Activated CD4-positive, alpha-beta T cell treated with anti-CD3 and anti-CD28 coated beads, Interleukin-2, amount 10 ng/mL, durations not matched to agents 7 days and 5 days (primary cell): ENCODE data around the gene SLC30A10. TPM values are rescaled to one million over a fixed set of nuclear protein-coding genes. Genes with fewer than 3 reads are reported as not detected.
A peak's percentile ranks its signal among the peaks of the same experiment; 100 is the strongest.
"Not testable (repeated sequence)": the region's sequence is repeated elsewhere in the genome, so short reads cannot be mapped to it uniquely, and the experiment has no call there.

ENCODE experiments used
- CTCF ChIA-PET: fragments of 350-600 bp; sonication (Branson Sonifier 250); formaldehyde crosslinking; loops from one replicate; lab custom pipeline; 2021; ENCODE audit warnings: antibody characterized with exemption; lab: Charles Lee
- POLR2A ChIA-PET: fragments of 350-600 bp; sonication (Branson Sonifier 250); formaldehyde crosslinking; loops from one replicate; lab custom pipeline; 2021; ENCODE audit warnings: antibody characterized with exemption; lab: Charles Lee
- DNase-seq: peaks from one replicate; pipeline ENCODE4 v3.0.0-alpha.2; 2020
- H3K27ac Mint-ChIP-seq: one replicate; pipeline ENCODE4 v1.8.0; 2021; ENCODE audit warnings: mild to moderate bottlenecking, moderate library complexity, mixed read lengths
- H3K27me3 Mint-ChIP-seq: one replicate; pipeline ENCODE4 v1.8.0; 2021; ENCODE audit warnings: mixed read lengths
- H3K36me3 Mint-ChIP-seq: one replicate; pipeline ENCODE4 v1.8.0; 2021; ENCODE audit warnings: low read depth, mixed read lengths
- H3K4me1 Mint-ChIP-seq: one replicate; pipeline ENCODE4 v1.8.0; 2021; ENCODE audit warnings: mixed read lengths
- H3K4me3 Mint-ChIP-seq: one replicate; pipeline ENCODE4 v1.8.0; 2021; ENCODE audit warnings: mild to moderate bottlenecking, moderate library complexity, mixed read lengths
- H3K9me3 Mint-ChIP-seq: one replicate; pipeline ENCODE4 v1.8.0; 2021; ENCODE audit warnings: mixed read lengths
- total RNA-seq, 2 experiments: library from RNA; stranded (reverse); gene quantifications; one replicate each; pipeline ENCODE4 v1.2.3, GENCODE V29; 2021

Gene SLC30A10
- total RNA-seq, 2 experiments from 2014 or later = not detected

DNA sequence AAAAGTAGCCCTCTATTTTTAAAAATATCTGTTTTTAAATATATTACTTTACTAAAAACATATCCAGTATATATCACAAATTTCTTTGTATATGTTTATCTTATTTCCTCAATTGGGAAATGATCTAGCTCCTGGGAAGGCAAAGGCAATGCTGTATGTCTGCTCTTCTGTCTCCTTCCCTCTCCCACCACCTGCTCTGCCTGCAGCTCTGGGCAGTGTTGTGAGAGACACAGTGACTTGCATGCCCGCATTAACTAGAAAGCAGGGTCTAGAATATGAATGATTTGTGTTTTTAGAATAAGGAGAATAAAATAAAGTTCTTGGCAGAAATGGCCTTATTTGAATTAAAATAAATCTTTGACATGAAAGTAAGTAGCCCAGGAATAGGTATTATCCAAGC lies 11.1 kb downstream of the SLC30A10 start:
- CTCF ChIA-PET = interaction anchor here (0.6 to 1.4 kb wide), 4 partner anchors 9 to 314 kb away, joined by 3 to 5 read pairs (median 4); partner anchors contain the start of gene EPRS1
- no peaks in the 10 kb centered on the region for H3K4me1 Mint-ChIP-seq

GRCh38 chr1:219916257-219916656 lies 12.1 kb downstream of the SLC30A10 start:
- POLR2A ChIA-PET = no interaction called here
- no peak for DNase-seq
- CTCF ChIA-PET = no interaction called here
- Mint-ChIP-seq H3K36me3 (no peaks in the 10 kb centered on the region), H3K4me1 (no peaks in the 10 kb centered on the region), H3K9me3 (no peaks in the 10 kb centered on the region), H3K27ac (no peak overlapping the region), H3K27me3 (peaks cover 5% of the 10 kb centered on the region), H3K4me3 (no peak overlapping the region)

More for the DNA sequence above, 11.1 kb downstream of the SLC30A10 start:
- no peak overlapping the region for H3K4me3 Mint-ChIP-seq
- peaks cover 5% of the 10 kb centered on the region for H3K27me3 Mint-ChIP-seq
- H3K9me3 Mint-ChIP-seq = no peaks in the 10 kb centered on the region
- DNase-seq = no peak
- H3K27ac Mint-ChIP-seq = no peak overlapping the region
- H3K36me3 Mint-ChIP-seq = no peaks in the 10 kb centered on the region
- POLR2A ChIA-PET = no interaction called here

GRCh38 chr1:219913005-219913770 lies 15.2 kb downstream of the SLC30A10 start:
- H3K4me3 Mint-ChIP-seq = no peak overlapping the region
- H3K27ac Mint-ChIP-seq = no peak overlapping the region
- no peak for DNase-seq
- ChIA-PET CTCF (no interaction called here), POLR2A (no interaction called here)
- no peaks in the 10 kb centered on the region for H3K36me3 Mint-ChIP-seq
- no peaks in the 10 kb centered on the region for H3K9me3 Mint-ChIP-seq
- no peaks in the 10 kb centered on the region for H3K4me1 Mint-ChIP-seq
- H3K27me3 Mint-ChIP-seq = peaks cover 5% of the 10 kb centered on the region

GRCh38 chr1:219910716-219911115 lies 17.6 kb downstream of the SLC30A10 start:
- H3K4me3 Mint-ChIP-seq = no peak overlapping the region
- CTCF ChIA-PET = no interaction called here
- DNase-seq = no peak
- no peaks in the 10 kb centered on the region for H3K9me3 Mint-ChIP-seq
- no peaks in the 10 kb centered on the region for H3K36me3 Mint-ChIP-seq
- H3K4me1 Mint-ChIP-seq = peaks cover 5% of the 10 kb centered on the region
- H3K27me3 Mint-ChIP-seq = peaks cover 5% of the 10 kb centered on the region
- POLR2A ChIA-PET = no interaction called here
- H3K27ac Mint-ChIP-seq = no peak overlapping the region

- no peaks in the 10 kb centered on the region for H3K36me3 Mint-ChIP-seq
- POLR2A ChIA-PET = no interaction called here
- no peak for DNase-seq
- CTCF ChIA-PET = interaction anchor here (1.0 kb wide), 1 partner anchor 75 kb away, joined by 4 read pairs; no protein-coding TSS in a partner anchor
- H3K4me1 Mint-ChIP-seq = peaks cover 5% of the 10 kb centered on the region
- no peaks in the 10 kb centered on the region for H3K9me3 Mint-ChIP-seq
- peaks cover 5% of the 10 kb centered on the region for H3K27me3 Mint-ChIP-seq
- no peak overlapping the region for H3K27ac Mint-ChIP-seq
- no peak overlapping the region for H3K4me3 Mint-ChIP-seq
These were observed 18.9 kb downstream of the SLC30A10 start for GRCh38 chr1:219909476-219909875.

DNA sequence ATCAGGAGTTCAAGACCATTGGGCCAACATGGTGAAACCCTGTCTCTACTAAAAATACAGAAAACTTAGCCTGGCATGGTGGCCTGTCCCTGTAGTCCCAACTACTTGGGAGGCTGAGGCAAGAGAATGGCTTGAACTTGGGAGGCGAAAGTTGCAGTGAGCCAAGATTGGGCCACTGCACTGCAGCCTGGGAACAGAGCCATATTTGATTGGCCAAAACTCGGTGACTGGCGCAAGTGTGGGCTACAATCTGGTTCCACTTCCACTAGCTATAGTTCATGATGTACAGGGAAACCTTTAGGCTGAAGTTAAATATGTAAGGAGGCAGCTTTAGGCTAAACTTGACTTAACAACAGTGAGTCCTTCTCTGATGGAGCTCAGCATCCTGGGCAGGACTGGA lies 20.2 kb downstream of the SLC30A10 start:
- no peaks in the 10 kb centered on the region for H3K9me3 Mint-ChIP-seq
- H3K27ac Mint-ChIP-seq = no peak overlapping the region
- H3K36me3 Mint-ChIP-seq = no peaks in the 10 kb centered on the region
- no peak overlapping the region for H3K4me3 Mint-ChIP-seq
- DNase-seq = no peak
- H3K4me1 Mint-ChIP-seq = peaks cover 5% of the 10 kb centered on the region
- ChIA-PET POLR2A (no interaction called here), CTCF (interaction anchor here (1.3 kb wide), 1 partner anchor 9 kb away, joined by 4 read pairs; no protein-coding TSS in a partner anchor)
- H3K27me3 Mint-ChIP-seq = peaks cover 5% of the 10 kb centered on the region

DNA sequence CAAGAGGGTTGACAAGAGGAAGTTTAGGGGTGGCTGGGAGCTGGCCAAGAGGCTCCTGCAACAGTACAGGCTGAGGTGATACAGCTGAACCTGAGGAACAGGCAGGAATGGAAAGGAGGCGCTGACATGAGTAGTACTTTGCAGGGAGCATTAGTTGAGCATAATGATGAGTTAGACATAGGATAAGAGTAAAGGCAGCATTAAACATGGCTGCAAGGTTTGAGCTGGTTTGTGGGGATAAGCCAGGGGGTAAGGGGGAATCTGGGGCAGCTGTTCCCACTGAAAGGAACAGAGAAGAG lies 20.6 kb downstream of the SLC30A10 start:
- Mint-ChIP-seq H3K9me3 (no peaks in the 10 kb centered on the region), H3K27ac (no peak overlapping the region), H3K36me3 (no peaks in the 10 kb centered on the region), H3K27me3 (peaks cover 5% of the 10 kb centered on the region), H3K4me1 (peaks cover 5% of the 10 kb centered on the region), H3K4me3 (no peak overlapping the region)
- ChIA-PET POLR2A (no interaction called here), CTCF (interaction anchor here (1.3 kb wide), 1 partner anchor 10 kb away, joined by 4 read pairs; no protein-coding TSS in a partner anchor)
- no peak for DNase-seq

- no peak overlapping the region for H3K4me3 Mint-ChIP-seq
- DNase-seq = no peak
- CTCF ChIA-PET = no interaction called here
- H3K36me3 Mint-ChIP-seq = no peaks in the 10 kb centered on the region
- peaks cover 5% of the 10 kb centered on the region for H3K4me1 Mint-ChIP-seq
- H3K27me3 Mint-ChIP-seq = peaks cover 3% of the 10 kb centered on the region
- H3K27ac Mint-ChIP-seq = peak overlapping the region; percentile 52
- no peaks in the 10 kb centered on the region for H3K9me3 Mint-ChIP-seq
- POLR2A ChIA-PET = no interaction called here
These were observed 21.2 kb downstream of the SLC30A10 start for GRCh38 chr1:219906924-219907771.

- H3K36me3 Mint-ChIP-seq, CTCF ChIA-PET, DNase-seq, H3K4me1 Mint-ChIP-seq, H3K27ac Mint-ChIP-seq, POLR2A ChIA-PET, H3K9me3 Mint-ChIP-seq, H3K4me3 Mint-ChIP-seq, H3K27me3 Mint-ChIP-seq: not testable (repeated sequence)
These were observed 21.8 kb downstream of the SLC30A10 start for GRCh38 chr1:219906565-219906923.

GRCh38 chr1:219905524-219905923 lies 22.8 kb downstream of the SLC30A10 start:
- H3K27ac Mint-ChIP-seq = no peak overlapping the region
- ChIA-PET CTCF (no interaction called here), POLR2A (no interaction called here)
- no peaks in the 10 kb centered on the region for H3K36me3 Mint-ChIP-seq
- no peaks in the 10 kb centered on the region for H3K9me3 Mint-ChIP-seq
- no peak overlapping the region for H3K4me3 Mint-ChIP-seq
- peaks cover 5% of the 10 kb centered on the region for H3K4me1 Mint-ChIP-seq
- H3K27me3 Mint-ChIP-seq = peaks cover 2% of the 10 kb centered on the region
- no peak for DNase-seq

GRCh38 chr1:219904934-219905333 lies 23.4 kb downstream of the SLC30A10 start:
- Mint-ChIP-seq H3K27me3 (no peaks in the 10 kb centered on the region), H3K36me3 (no peaks in the 10 kb centered on the region), H3K9me3 (no peaks in the 10 kb centered on the region), H3K27ac (no peak overlapping the region), H3K4me3 (no peak overlapping the region), H3K4me1 (peaks cover 5% of the 10 kb centered on the region)
- POLR2A ChIA-PET = no interaction called here
- DNase-seq = no peak
- CTCF ChIA-PET = no interaction called here

GRCh38 chr1:219903353-219903871 lies 24.9 kb downstream of the SLC30A10 start:
- H3K27me3 Mint-ChIP-seq = no peaks in the 10 kb centered on the region
- H3K36me3 Mint-ChIP-seq = no peaks in the 10 kb centered on the region
- POLR2A ChIA-PET = no interaction called here
- H3K27ac Mint-ChIP-seq = no peak overlapping the region
- H3K9me3 Mint-ChIP-seq = no peaks in the 10 kb centered on the region
- H3K4me3 Mint-ChIP-seq = no peak overlapping the region
- H3K4me1 Mint-ChIP-seq = peaks cover 5% of the 10 kb centered on the region
- CTCF ChIA-PET = no interaction called here
- no peak for DNase-seq

- ChIA-PET CTCF (no interaction called here), POLR2A (no interaction called here)
- Mint-ChIP-seq H3K27ac (no peak overlapping the region), H3K27me3 (no peaks in the 10 kb centered on the region), H3K4me1 (peaks cover 5% of the 10 kb centered on the region), H3K9me3 (no peaks in the 10 kb centered on the region), H3K36me3 (no peaks in the 10 kb centered on the region), H3K4me3 (no peak overlapping the region)
- DNase-seq = no peak
These were observed 25.4 kb downstream of the SLC30A10 start for GRCh38 chr1:219902951-219903350.
